Measurements from ENCODE around the gene KLHL26.
"Not testable (repeated sequence)": the region's sequence is repeated elsewhere in the genome, so short reads cannot be mapped to it uniquely, and the experiment has no call there.

The KLHL26 gene

DNA sequence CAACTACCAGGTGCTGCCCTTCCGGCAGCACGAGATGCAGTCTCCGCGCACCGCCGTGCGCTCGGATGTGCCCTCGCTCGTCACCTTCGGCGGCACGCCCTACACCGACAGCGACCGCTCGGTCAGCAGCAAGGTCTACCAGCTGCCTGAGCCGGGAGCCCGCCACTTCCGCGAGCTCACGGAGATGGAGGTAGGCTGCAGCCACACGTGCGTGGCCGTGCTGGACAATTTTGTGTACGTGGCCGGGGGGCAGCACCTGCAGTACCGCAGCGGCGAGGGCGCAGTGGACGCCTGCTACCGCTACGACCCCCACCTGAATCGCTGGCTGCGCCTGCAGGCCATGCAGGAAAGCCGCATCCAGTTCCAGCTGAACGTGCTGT lies 31.4 kb downstream of the KLHL26 start:
- no peak for DNase-seq

- no peak for DNase-seq
Measured at GRCh38 chr19:18668744-18669523, 32.1 kb downstream of the KLHL26 start.

DNA sequence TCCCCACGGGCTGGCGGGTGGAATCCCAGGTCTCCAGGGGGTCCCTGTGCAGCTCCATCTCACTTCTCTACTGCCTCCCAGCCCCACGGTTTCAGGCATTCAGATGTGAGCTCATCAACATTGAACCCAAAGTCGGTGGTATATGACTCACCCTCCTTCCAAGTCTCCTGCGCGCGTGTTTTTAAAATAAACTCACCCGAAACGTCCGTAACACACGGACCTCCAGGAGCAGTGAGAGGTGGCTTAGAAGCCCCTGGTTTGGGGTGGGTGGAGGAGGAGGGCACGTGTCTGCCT lies 32.6 kb downstream of the KLHL26 start:
- no peak for DNase-seq

DNA sequence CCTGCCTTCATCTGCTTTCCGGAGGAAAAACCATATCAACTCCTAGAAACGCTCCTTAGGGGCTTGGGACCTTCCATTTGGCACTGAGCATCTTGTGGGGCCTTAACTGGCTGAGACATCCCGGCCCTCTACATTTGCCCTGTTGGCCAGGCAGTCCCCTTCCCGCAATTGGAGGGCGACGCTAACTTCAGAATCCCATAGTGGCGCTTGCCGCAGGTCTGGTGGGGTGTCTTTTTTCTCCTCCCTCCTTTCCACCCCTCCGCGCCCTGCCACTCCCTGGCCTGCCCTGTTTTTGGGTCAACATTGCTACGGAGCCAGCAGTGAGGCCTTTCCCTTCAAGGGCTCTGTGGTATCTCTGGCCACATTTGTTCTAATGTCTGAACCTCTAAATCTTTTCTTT lies 33.1 kb downstream of the KLHL26 start:
- DNase-seq, result no peak

- no peak for DNase-seq
Measured at GRCh38 chr19:18670312-18670711, 33.5 kb downstream of the KLHL26 start.

GRCh38 chr19:18671303-18672043 lies 34.6 kb downstream of the KLHL26 start:
- DNase-seq, result no peak

GRCh38 chr19:18672044-18672451 lies 35.2 kb downstream of the KLHL26 start:
- no peak for DNase-seq

GRCh38 chr19:18672606-18673337 lies 35.9 kb downstream of the KLHL26 start:
- DNase-seq, result no peak

- DNase-seq, result no peak
Measured at GRCh38 chr19:18674616-18675015, 37.8 kb downstream of the KLHL26 start.

GRCh38 chr19:18675779-18676178 lies 39.0 kb downstream of the KLHL26 start:
- DNase-seq, result no peak

DNA sequence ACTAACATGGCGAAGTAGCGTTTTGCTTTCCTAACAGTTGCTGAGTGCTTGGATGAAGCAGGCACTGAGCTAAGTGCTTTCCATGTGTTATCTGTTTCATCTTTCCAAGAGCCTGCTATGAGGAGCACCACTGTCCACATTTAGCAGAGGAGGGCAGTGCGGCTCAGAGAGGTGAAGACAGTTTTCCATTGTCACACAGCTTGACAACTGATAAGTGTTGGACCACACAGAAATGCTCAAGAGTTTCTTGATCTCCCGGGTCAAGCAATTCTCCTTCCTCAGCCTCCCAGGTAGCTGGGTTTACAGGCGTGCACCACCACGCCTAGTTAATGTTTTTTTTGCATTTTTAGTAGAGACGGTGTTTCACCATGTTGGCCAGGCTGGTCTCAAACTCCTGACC lies 39.9 kb downstream of the KLHL26 start:
- DNase-seq, result no peak

DNA sequence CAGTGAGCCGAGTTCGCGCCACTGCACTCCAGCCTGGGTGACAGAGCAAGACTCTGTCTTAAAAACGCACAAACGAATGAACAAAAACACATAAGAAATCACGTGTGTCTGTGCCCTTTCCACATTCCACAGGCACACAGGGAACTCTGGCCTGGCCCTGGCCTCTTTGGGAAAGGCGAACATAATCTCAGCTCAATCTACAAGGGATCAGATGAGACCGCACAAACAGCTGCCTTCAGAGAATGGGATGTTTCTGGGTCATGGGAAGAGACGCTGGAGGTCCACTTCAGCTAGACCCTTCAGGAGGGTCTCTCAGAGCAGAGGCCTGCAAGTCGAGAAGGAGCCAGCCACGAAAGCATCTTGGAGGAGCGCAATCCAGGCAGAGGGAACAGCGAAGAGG lies 40.3 kb downstream of the KLHL26 start:
- no peak for DNase-seq

DNA sequence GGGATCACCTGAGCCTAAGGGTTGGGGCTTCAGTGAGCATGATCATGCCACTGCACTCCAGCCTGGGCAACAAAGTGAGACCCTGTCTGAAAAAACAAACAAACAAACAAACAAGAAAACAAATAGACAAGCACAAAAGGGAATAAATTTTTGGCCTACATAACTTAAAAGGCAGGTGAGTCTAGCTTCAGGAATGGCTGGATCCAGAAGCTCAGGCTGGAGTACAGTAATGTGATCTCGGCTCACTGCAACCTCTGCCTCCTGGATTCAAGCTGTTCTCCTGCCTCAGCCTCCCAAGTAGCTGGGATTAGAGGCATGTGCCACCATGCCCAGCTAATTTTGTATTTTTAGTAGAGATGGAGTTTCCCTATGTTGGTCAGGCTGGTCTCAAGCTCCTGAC lies 43.3 kb downstream of the KLHL26 start:
- not testable (repeated sequence) for DNase-seq

- DNase-seq, result no peak
Measured at GRCh38 chr19:18682807-18683108, 45.9 kb downstream of the KLHL26 start.

GRCh38 chr19:18683109-18683957 lies 46.5 kb downstream of the KLHL26 start, which contains the start of gene CRTC1:
Gene CRTC1 (plus strand): TSS chr19:18683680. CDS start chr19:18683703, 23 bp downstream.
- peak; percentile 83 for DNase-seq

- DNase-seq, result no peak
Measured at GRCh38 chr19:18683958-18684641, 47.3 kb downstream of the KLHL26 start.

DNA sequence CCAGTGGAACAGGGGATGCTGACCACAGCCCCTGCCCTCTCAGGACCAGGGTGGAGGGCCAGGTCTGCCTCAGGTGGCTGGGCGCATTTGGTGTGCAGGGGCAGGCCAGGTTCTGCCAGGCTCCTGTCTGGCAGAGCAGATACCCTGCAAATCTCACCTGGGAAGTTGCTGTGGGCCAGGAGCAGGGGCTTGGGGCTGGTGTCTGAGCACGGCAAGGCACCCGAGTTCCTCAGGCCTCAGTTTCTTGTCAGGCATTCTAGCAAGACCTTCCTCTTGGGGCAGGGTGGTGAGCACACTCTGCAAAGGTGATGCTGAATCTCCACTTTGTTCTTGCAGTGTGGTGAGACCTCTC lies 47.8 kb downstream of the KLHL26 start:
- no peak for DNase-seq

DNA sequence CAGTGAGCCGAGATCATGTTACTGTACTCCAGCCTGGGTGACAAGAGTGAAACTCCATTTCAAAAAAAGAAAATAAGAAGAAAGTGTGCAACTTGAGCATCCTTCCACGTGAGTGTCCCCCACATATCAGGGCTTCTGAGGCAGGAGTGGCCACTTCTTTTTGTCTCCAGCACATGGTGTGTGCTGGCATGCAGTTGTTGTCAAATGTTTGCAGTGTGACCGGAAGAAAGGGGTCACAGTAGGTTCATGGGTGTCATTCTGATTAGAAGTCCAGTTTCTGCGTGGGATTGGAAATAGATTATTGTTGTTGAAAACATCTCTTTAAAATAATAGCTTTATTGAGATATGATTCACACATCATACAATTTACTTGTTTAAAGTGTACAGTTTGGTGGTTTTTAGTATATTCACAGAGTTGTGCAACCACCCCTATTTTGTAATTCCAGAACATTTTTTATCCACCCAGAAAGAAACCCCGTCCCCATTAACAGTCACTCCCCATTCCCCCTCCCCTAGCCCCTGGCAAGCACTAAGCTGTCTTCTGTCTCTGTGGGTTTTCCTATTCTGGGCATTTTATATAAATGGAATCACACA lies 48.9 kb downstream of the KLHL26 start:
- DNase-seq, result no peak

GRCh38 chr19:18687740-18688465 lies 51.1 kb downstream of the KLHL26 start:
- no peak for DNase-seq

DNA sequence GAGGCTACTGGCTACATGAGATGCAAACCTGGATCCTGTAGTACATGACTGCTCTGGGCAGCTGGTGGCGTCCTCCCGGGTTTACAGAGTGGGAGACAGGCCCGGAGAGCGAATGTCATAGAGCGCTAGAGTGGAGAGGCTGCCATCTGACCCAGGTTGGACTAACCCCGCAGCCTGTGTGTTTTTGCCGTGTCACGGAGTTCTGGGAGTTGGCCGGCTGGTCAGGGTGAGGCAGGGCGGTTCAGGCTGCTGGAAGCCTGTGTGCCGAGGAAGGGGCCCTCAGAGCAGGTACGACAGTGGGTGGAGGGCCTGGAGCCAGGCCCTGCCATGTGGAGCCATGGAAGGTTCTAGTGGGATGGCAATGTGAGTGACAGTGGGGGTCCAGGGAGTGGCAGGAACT lies 59.2 kb downstream of the KLHL26 start:
- no peak for DNase-seq

DNA sequence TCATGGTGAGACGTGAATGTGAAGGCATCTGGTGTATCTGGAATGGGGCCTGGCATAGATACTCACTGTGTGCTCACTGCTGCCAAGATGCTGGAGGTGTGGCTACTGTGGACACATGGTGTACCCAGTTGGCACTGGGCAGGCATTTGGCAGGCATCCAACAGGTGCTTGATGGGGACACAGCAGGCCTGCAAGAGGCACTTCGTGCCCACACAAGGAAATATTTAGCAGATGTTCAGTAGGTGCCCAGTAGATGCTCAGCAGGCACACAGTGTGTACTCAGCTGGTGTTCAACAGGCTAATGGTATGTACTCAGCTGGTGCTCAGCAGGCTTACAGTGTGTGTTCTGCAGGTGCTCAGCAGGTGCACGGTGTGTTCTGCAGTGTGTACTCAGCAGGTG lies 60.9 kb downstream of the KLHL26 start:
- peak; percentile 90 for DNase-seq

All from NCI-H774 (cell line).